Activated naive CD4-positive, alpha-beta T cell treated with anti-CD3 and anti-CD28 coated beads for 36 hours (primary cell): ENCODE results near the gene TRMO. TPM values are rescaled to one million over a fixed set of nuclear protein-coding genes. Genes with fewer than 3 reads are reported as not detected.
"Not testable (repeated sequence)": the region's sequence is repeated elsewhere in the genome, so short reads cannot be mapped to it uniquely, and the experiment has no call there.

Experiments
- CTCF ChIA-PET: fragments of 350-600 bp; sonication (Branson Sonifier 250); formaldehyde crosslinking; loops from one replicate; lab custom pipeline; 2021; ENCODE audit warnings: antibody characterized with exemption; lab: Charles Lee
- DNase-seq: peaks from one replicate; pipeline ENCODE4 v3.0.0-alpha.2; 2020
- H3K27ac Mint-ChIP-seq: one replicate; pipeline ENCODE4 v1.8.0; 2021; ENCODE audit warnings: mild to moderate bottlenecking, mixed read lengths
- H3K27me3 Mint-ChIP-seq: one replicate; pipeline ENCODE4 v1.8.0; 2021; ENCODE audit warnings: low read depth, mixed read lengths
- H3K36me3 Mint-ChIP-seq: one replicate; pipeline ENCODE4 v1.8.0; 2021; ENCODE audit warnings: low read depth, mixed read lengths
- H3K4me1 Mint-ChIP-seq: one replicate; pipeline ENCODE4 v1.8.0; 2021; ENCODE audit warnings: low read depth, mixed read lengths
- H3K4me3 Mint-ChIP-seq: one replicate; pipeline ENCODE4 v1.8.0; 2021; ENCODE audit warnings: mild to moderate bottlenecking, moderate library complexity, mixed read lengths
- H3K9me3 Mint-ChIP-seq: one replicate; pipeline ENCODE4 v1.8.0; 2021; ENCODE audit warnings: mixed read lengths
- intact Hi-C: fragments of 100-400 bp; cut with micrococcal nuclease; formaldehyde crosslinking; loops from one replicate; pipeline ENCODE4 v1.15.1; 2023
- total RNA-seq, 2 experiments: library from RNA; stranded (reverse); gene quantifications; one replicate each; pipeline ENCODE4 v1.2.3, GENCODE V29; 2021

The TRMO gene
- total RNA-seq, 2 experiments from 2014 or later: 10.7 to 10.8 TPM

DNA sequence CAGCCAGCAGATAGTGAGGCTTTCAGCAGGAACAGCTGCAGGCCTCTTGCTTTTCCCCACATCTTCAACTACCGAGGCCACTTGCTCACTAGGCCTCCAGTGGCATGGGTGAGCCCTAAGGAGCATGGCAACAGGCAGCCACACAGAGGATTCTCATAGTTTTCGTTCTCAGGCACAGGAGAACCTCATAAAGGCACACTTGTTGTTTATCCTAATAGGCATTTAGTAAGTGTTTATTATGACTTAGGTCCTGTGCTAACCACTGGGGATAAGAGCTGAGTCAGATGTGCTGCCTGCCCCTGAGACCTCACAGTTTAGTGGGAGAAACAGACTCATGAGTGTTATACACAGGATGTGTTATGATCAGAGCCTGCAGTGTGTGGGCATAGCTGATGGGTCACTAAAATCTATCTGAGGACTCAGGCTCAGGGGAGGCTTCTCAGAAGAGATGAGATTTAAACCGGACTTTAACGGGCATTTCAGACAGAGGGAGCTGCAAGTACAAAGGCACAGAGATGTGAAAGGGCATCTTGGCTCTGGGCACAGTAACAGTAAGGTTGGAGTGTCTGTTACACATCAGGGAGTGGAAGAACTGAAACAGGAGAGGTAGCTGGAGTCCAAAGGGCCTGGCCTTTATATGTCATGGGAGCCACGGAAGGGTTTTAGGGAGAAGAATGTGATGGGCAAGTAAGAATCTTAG is 36.7 kb upstream of the TRMO start:
- no peak for DNase-seq
- intact Hi-C loops: no loop called here
- Mint-ChIP-seq H3K9me3 (no peaks in the 10 kb centered on the region), H3K36me3 (no peaks in the 10 kb centered on the region), H3K4me3 (no peak overlapping the region), H3K27me3 (no peaks in the 10 kb centered on the region), H3K4me1 (no peaks in the 10 kb centered on the region), H3K27ac (no peak overlapping the region)
- CTCF ChIA-PET: interaction anchor here (0.6 to 3.1 kb wide), 5 partner anchors 21 to 75 kb away, joined by 3 to 26 read pairs (median 3); partner anchors contain the start of genes HEMGN and TRMO

- Mint-ChIP-seq H3K4me3 (no peak overlapping the region), H3K4me1 (no peaks in the 10 kb centered on the region), H3K9me3 (no peaks in the 10 kb centered on the region), H3K27ac (no peak overlapping the region), H3K36me3 (no peaks in the 10 kb centered on the region), H3K27me3 (no peaks in the 10 kb centered on the region)
- CTCF ChIA-PET: interaction anchor here (0.7 to 5.1 kb wide), 7 partner anchors 30 to 118 kb away, joined by 3 to 66 read pairs (median 3); partner anchors contain the start of gene TRMO
- DNase-seq: no peak
- intact Hi-C loops: no loop called here
Measured at GRCh38 chr9:97956331-97956730, 34.0 kb upstream of the TRMO start.

GRCh38 chr9:97954550-97954989 is 32.3 kb upstream of the TRMO start:
- Mint-ChIP-seq H3K36me3 (no peaks in the 10 kb centered on the region), H3K4me3 (no peak overlapping the region), H3K4me1 (no peaks in the 10 kb centered on the region), H3K27me3 (no peaks in the 10 kb centered on the region), H3K27ac (no peak overlapping the region), H3K9me3 (no peaks in the 10 kb centered on the region)
- peak; percentile 75 for DNase-seq
- intact Hi-C loops: loop anchor here (1.0 to 2.0 kb wide), 4 partner anchors 16 to 244 kb away; partner anchors contain the start of gene HEMGN
- CTCF ChIA-PET: interaction anchor here (0.7 to 5.1 kb wide), 14 partner anchors 11 to 80 kb away, joined by 3 to 66 read pairs (median 6); partner anchors contain the start of gene TRMO

- H3K4me1 Mint-ChIP-seq, intact Hi-C loops, H3K27me3 Mint-ChIP-seq, H3K9me3 Mint-ChIP-seq, H3K27ac Mint-ChIP-seq, H3K4me3 Mint-ChIP-seq, H3K36me3 Mint-ChIP-seq: not testable (repeated sequence)
- CTCF ChIA-PET: interaction anchor here (0.8 to 1.4 kb wide), 2 partner anchors 27 to 31 kb away, joined by 3 to 6 read pairs; no protein-coding TSS in a partner anchor
- DNase-seq: peak; percentile 16
Measured at GRCh38 chr9:97950873-97951272, 28.6 kb upstream of the TRMO start.

- DNase-seq, H3K36me3 Mint-ChIP-seq, H3K4me1 Mint-ChIP-seq, CTCF ChIA-PET, H3K4me3 Mint-ChIP-seq, intact Hi-C loops, H3K27me3 Mint-ChIP-seq, H3K27ac Mint-ChIP-seq, H3K9me3 Mint-ChIP-seq: not testable (repeated sequence)
Measured at GRCh38 chr9:97947094-97947493, 24.8 kb upstream of the TRMO start.

- CTCF ChIA-PET: interaction anchor here (1.1 kb wide), 1 partner anchor 21 kb away, joined by 3 read pairs; no protein-coding TSS in a partner anchor
- H3K36me3 Mint-ChIP-seq, H3K4me1 Mint-ChIP-seq, H3K4me3 Mint-ChIP-seq, intact Hi-C loops, H3K27me3 Mint-ChIP-seq, DNase-seq, H3K27ac Mint-ChIP-seq, H3K9me3 Mint-ChIP-seq: not testable (repeated sequence)
Measured at GRCh38 chr9:97945470-97945869, 23.2 kb upstream of the TRMO start.

GRCh38 chr9:97944612-97945011 is 22.3 kb upstream of the TRMO start:
- Mint-ChIP-seq H3K27ac (no peak overlapping the region), H3K4me3 (no peak overlapping the region), H3K9me3 (no peaks in the 10 kb centered on the region), H3K36me3 (no peaks in the 10 kb centered on the region), H3K27me3 (no peaks in the 10 kb centered on the region), H3K4me1 (no peaks in the 10 kb centered on the region)
- DNase-seq: no peak
- intact Hi-C loops: no loop called here
- CTCF ChIA-PET: interaction anchor here (1.1 to 1.8 kb wide), 3 partner anchors 10 to 90 kb away, joined by 3 to 8 read pairs (median 4); no protein-coding TSS in a partner anchor

- CTCF ChIA-PET: interaction anchor here (1.2 to 2.3 kb wide), 6 partner anchors 11 to 131 kb away, joined by 3 to 8 read pairs (median 4); no protein-coding TSS in a partner anchor
- Mint-ChIP-seq H3K4me1 (peaks cover 4% of the 10 kb centered on the region), H3K9me3 (no peaks in the 10 kb centered on the region)
Measured at GRCh38 chr9:97943308-97943855, 21.1 kb upstream of the TRMO start.

DNA sequence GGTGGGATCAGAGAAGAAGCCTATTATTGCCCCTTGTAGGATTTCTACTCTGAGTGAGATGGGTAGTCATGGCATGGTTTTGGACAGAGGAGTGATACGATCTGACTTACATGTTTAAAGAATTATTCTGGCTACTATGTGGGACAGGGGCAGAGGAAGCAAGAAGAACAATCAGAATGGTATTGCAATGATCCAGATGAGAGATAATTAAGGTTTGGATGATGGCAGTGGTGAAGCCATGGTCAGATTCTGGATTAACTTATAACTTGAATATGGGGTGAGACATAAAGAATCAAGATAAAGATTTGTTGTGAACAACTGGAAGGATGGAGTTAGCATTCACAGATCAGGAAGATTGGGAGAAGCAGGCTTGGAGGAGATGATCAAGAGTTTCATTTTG is 19.0 kb upstream of the TRMO start:
- CTCF ChIA-PET: no interaction called here
- intact Hi-C loops: no loop called here
- Mint-ChIP-seq H3K4me1 (peaks cover 16% of the 10 kb centered on the region), H3K36me3 (no peaks in the 10 kb centered on the region), H3K9me3 (no peaks in the 10 kb centered on the region), H3K4me3 (no peak overlapping the region), H3K27me3 (no peaks in the 10 kb centered on the region), H3K27ac (no peak overlapping the region)
- DNase-seq: no peak

More at GRCh38 chr9:97943308-97943855, 21.1 kb upstream of the TRMO start:
- H3K27me3 Mint-ChIP-seq: no peaks in the 10 kb centered on the region
- DNase-seq: no peak
- no peak overlapping the region for H3K27ac Mint-ChIP-seq
- H3K4me3 Mint-ChIP-seq: no peak overlapping the region
- H3K36me3 Mint-ChIP-seq: no peaks in the 10 kb centered on the region
- intact Hi-C loops: no loop called here

- Mint-ChIP-seq H3K9me3 (no peaks in the 10 kb centered on the region), H3K4me3 (no peak overlapping the region), H3K27me3 (no peaks in the 10 kb centered on the region), H3K36me3 (no peaks in the 10 kb centered on the region), H3K4me1 (peaks cover 19% of the 10 kb centered on the region), H3K27ac (no peak overlapping the region)
- CTCF ChIA-PET: interaction anchor here (1.0 kb wide), 1 partner anchor 14 kb away, joined by 3 read pairs; no protein-coding TSS in a partner anchor
- no peak for DNase-seq
- intact Hi-C loops: no loop called here
Measured at GRCh38 chr9:97940741-97941140, 18.4 kb upstream of the TRMO start.

DNA sequence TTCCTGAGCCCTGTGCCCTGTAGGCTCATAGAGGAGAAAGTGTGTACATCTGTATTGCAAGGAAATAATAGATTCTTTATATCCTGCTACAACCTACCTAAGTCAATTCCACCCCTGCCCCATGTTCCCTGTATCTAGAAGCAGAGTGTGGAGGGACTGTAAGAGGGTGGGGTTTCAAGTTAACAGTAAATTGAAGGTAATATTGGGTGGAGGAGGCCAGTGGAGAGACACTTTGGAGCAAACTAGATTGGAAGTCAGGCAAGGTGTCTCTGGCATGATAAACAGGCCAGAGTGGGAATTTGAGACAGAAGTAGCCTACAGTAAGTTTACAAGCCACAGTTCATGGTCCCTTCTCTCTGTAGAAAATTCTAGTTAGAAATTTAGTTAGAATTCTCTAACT is 17.9 kb upstream of the TRMO start:
- Mint-ChIP-seq H3K36me3 (no peaks in the 10 kb centered on the region), H3K9me3 (no peaks in the 10 kb centered on the region), H3K4me3 (no peak overlapping the region), H3K27me3 (no peaks in the 10 kb centered on the region), H3K27ac (no peak overlapping the region), H3K4me1 (peaks cover 22% of the 10 kb centered on the region)
- intact Hi-C loops: no loop called here
- CTCF ChIA-PET: interaction anchor here (1.0 to 1.5 kb wide), 2 partner anchors 15 to 51 kb away, joined by 3 read pairs; no protein-coding TSS in a partner anchor
- DNase-seq: no peak

GRCh38 chr9:97938081-97938644 is 15.9 kb upstream of the TRMO start, which contains the start of gene HEMGN:
TSS of gene HEMGN (minus strand) at chr9:97938172. CDS start at chr9:97938136, 36 bp downstream.
- Mint-ChIP-seq H3K27ac (peak within 1 kb of the TSS; percentile 79), H3K36me3 (no peaks in the 10 kb centered on the region), H3K4me3 (peak within 1 kb of the TSS; percentile 48), H3K9me3 (no peaks in the 10 kb centered on the region), H3K27me3 (no peaks in the 10 kb centered on the region), H3K4me1 (peaks cover 38% of the 10 kb centered on the region)
- DNase-seq: peak; percentile 72
- intact Hi-C loops: loop anchor here (1.0 to 2.0 kb wide), 4 partner anchors 8 to 45 kb away; partner anchors contain the start of gene ANP32B
- CTCF ChIA-PET: interaction anchor here (1.2 to 5.5 kb wide), 2 partner anchors 15 to 20 kb away, joined by 3 to 37 read pairs; partner anchors contain the start of gene TRMO
